Measurements from ENCODE around the gene OR51B5. TPM values are rescaled to one million over a fixed set of nuclear protein-coding genes. Genes with fewer than 3 reads are reported as not detected.
"Not testable (repeated sequence)": the region's sequence is repeated elsewhere in the genome, so short reads cannot be mapped to it uniquely, and the experiment has no call there.

Gene OR51B5
- total RNA-seq, 1 experiment from 2014 or later, result not detected

GRCh38 chr11:5367448-5368074 is 24.2 kb upstream of the OR51B5 start:
- no peak overlapping the region for H3K27ac Mint-ChIP-seq (ENCODE audit: low read depth, unreplicated experiment)
- intact Hi-C loops (cut with micrococcal nuclease), result no loop called here
- no TSS peak for BruUV-seq (replicated peaks)

GRCh38 chr11:5366856-5367255 is 23.5 kb upstream of the OR51B5 start:
- Mint-ChIP-seq H3K9me3 (ENCODE audit: unreplicated experiment) (no peaks in the 10 kb centered on the region), H3K27ac (ENCODE audit: low read depth, unreplicated experiment) (no peak overlapping the region), H3K4me1 (ENCODE audit: insufficient read depth, unreplicated experiment) (no peaks in the 10 kb centered on the region), H3K36me3 (ENCODE audit: insufficient read depth, unreplicated experiment) (peaks cover 4% of the 10 kb centered on the region), H3K27me3 (ENCODE audit: insufficient read depth, unreplicated experiment) (peaks cover 33% of the 10 kb centered on the region), H3K4me3 (ENCODE audit: unreplicated experiment) (no peak overlapping the region)
- TF ChIP-seq CTCF (IDR thresholded peaks at IDR 0.05; ENCODE audit: unreplicated experiment), result no peak
- no peak for DNase-seq (ENCODE audit: unreplicated experiment)
- no TSS peak for BruUV-seq (replicated peaks)
- ChIA-PET POLR2A (no interaction called here), CTCF (no interaction called here)
- intact Hi-C loops (cut with micrococcal nuclease), result no loop called here

More at GRCh38 chr11:5367448-5368074, 24.2 kb upstream of the OR51B5 start:
- POLR2A ChIA-PET, result no interaction called here
- peaks cover 4% of the 10 kb centered on the region for H3K36me3 Mint-ChIP-seq (ENCODE audit: insufficient read depth, unreplicated experiment)
- H3K4me3 Mint-ChIP-seq (ENCODE audit: unreplicated experiment), result no peak overlapping the region
- H3K9me3 Mint-ChIP-seq (ENCODE audit: unreplicated experiment), result no peaks in the 10 kb centered on the region
- no peak for DNase-seq (ENCODE audit: unreplicated experiment)
- CTCF ChIA-PET, result interaction anchor here (0.7 kb wide), 1 partner anchor 523 kb away, joined by 4 read pairs; no protein-coding TSS in a partner anchor
- TF ChIP-seq CTCF (IDR thresholded peaks at IDR 0.05; ENCODE audit: unreplicated experiment), result no peak
- peaks cover 37% of the 10 kb centered on the region for H3K27me3 Mint-ChIP-seq (ENCODE audit: insufficient read depth, unreplicated experiment)
- no peaks in the 10 kb centered on the region for H3K4me1 Mint-ChIP-seq (ENCODE audit: insufficient read depth, unreplicated experiment)

- intact Hi-C loops (cut with micrococcal nuclease); DNase-seq (ENCODE audit: unreplicated experiment); H3K36me3 Mint-ChIP-seq (ENCODE audit: insufficient read depth, unreplicated experiment); BruUV-seq (replicated peaks); H3K4me1 Mint-ChIP-seq (ENCODE audit: insufficient read depth, unreplicated experiment); POLR2A ChIA-PET; H3K9me3 Mint-ChIP-seq (ENCODE audit: unreplicated experiment); H3K4me3 Mint-ChIP-seq (ENCODE audit: unreplicated experiment); CTCF ChIA-PET; H3K27ac Mint-ChIP-seq (ENCODE audit: low read depth, unreplicated experiment): not testable (repeated sequence)
- H3K27me3 Mint-ChIP-seq (ENCODE audit: insufficient read depth, unreplicated experiment), result peaks cover 28% of the 10 kb centered on the region
Measured at GRCh38 chr11:5366365-5366764, 23.0 kb upstream of the OR51B5 start.

- DNase-seq (ENCODE audit: unreplicated experiment), result no peak
- no peak for TF ChIP-seq CTCF (IDR thresholded peaks at IDR 0.05; ENCODE audit: unreplicated experiment)
- CTCF ChIA-PET, result interaction anchor here (0.6 to 1.7 kb wide), 3 partner anchors 16 to 160 kb away, joined by 3 to 8 read pairs (median 4); no protein-coding TSS in a partner anchor
- no TSS peak for BruUV-seq (replicated peaks)
- intact Hi-C loops (cut with micrococcal nuclease), result no loop called here
- Mint-ChIP-seq H3K36me3 (ENCODE audit: insufficient read depth, unreplicated experiment) (peaks cover 4% of the 10 kb centered on the region), H3K4me3 (ENCODE audit: unreplicated experiment) (no peak overlapping the region), H3K4me1 (ENCODE audit: insufficient read depth, unreplicated experiment) (no peaks in the 10 kb centered on the region), H3K27ac (ENCODE audit: low read depth, unreplicated experiment) (no peak overlapping the region), H3K27me3 (ENCODE audit: insufficient read depth, unreplicated experiment) (peaks cover 15% of the 10 kb centered on the region), H3K9me3 (ENCODE audit: unreplicated experiment) (no peaks in the 10 kb centered on the region)
- POLR2A ChIA-PET, result no interaction called here
Measured at GRCh38 chr11:5364214-5364613, 20.9 kb upstream of the OR51B5 start.
